GM19397 (cell line): ENCODE data around the gene TARBP2.

Experiments used
- ATAC-seq: cut with Tn5 transposase; IDR thresholded peaks from one replicate; pipeline ENCODE4 v1.9.1; 2021; ENCODE audit warnings: mild to moderate bottlenecking, moderate library complexity; ENCODE audit not compliant: unreplicated experiment

Gene TARBP2

DNA sequence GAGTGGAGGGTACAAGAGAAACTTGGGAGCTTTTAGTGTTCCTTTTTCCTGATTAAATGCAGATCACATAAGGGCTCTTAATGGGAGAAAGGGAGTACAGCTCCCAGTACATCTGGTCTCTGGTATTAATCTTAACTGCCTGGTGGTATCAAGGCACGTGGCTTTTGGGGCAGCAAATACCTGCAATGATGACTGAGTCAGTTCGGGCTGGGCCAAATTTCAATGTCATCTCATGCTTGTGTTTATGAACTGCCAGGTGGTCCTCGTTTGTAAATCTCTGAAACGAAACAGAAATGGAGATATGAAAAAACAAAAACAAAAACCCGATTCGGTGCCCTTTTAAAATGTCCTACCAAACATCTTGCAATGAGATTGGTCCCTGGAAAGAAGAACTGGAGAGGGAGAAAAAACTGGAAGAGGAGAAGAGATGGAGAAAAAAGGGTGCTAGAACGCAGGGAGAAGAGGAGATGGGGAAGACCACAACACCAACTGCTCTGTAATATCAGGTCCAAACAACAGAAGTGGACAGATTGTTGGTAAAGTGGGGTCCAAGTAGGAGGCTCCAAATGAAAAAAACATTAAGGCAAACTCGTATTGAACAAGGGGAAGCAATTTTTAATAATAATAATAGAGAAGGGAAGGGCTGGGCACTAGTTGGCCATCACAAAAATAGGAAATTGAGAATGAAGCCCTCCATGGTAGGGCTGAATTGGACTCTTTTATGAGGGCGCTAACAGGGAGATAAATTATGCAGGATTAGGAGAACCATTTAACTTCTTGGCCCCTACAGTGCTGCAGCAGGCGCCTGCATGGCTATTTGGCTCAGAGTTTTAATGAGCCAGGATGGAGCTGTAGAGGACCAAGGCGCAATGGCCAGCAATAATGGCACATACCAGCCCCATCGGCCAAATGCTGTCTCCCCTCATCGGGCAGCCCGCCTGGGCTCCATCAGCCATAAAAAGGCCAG is 51.6 kb downstream of the TARBP2 start:
- ATAC-seq = no peak
